Fibroblast of skin of abdomen (primary cell): ENCODE measurements around the gene TOP3B.

ENCODE experiments used
- DNase-seq: peaks from one replicate; pipeline ENCODE4 v3.0.0-alpha.2; 2013

Gene TOP3B

GRCh38 chr22:21943571-21944448 is 38.8 kb downstream of the TOP3B start:
- DNase-seq = no peak

- DNase-seq = peak; percentile 84
Observed at GRCh38 chr22:21942407-21943343, 39.9 kb downstream of the TOP3B start.

- no peak for DNase-seq
Observed at GRCh38 chr22:21941921-21942320, 40.7 kb downstream of the TOP3B start.

- no peak for DNase-seq
Observed at GRCh38 chr22:21940521-21940920, 42.1 kb downstream of the TOP3B start.

- DNase-seq = peak; percentile 42
Observed at GRCh38 chr22:21939935-21940334, 42.7 kb downstream of the TOP3B start.

- DNase-seq = no peak
Observed at GRCh38 chr22:21939461-21939913, 43.1 kb downstream of the TOP3B start.

- DNase-seq = no peak
Observed at GRCh38 chr22:21938906-21939305, 43.7 kb downstream of the TOP3B start.

- peak; percentile 90 for DNase-seq
Observed at GRCh38 chr22:21938071-21938822, 44.3 kb downstream of the TOP3B start.

GRCh38 chr22:21937821-21938070 is 44.8 kb downstream of the TOP3B start:
- DNase-seq = no peak

- no peak for DNase-seq
Observed at GRCh38 chr22:21937041-21937820, 45.4 kb downstream of the TOP3B start.

- DNase-seq = no peak
Observed at GRCh38 chr22:21936151-21936775, 46.3 kb downstream of the TOP3B start.

- DNase-seq = no peak
Observed at GRCh38 chr22:21933910-21934309, 48.7 kb downstream of the TOP3B start.

GRCh38 chr22:21933413-21933812 is 49.2 kb downstream of the TOP3B start:
- DNase-seq = no peak

GRCh38 chr22:21932347-21932746 is 50.2 kb downstream of the TOP3B start:
- no peak for DNase-seq

GRCh38 chr22:21931056-21931455 is 51.5 kb downstream of the TOP3B start:
- no peak for DNase-seq

GRCh38 chr22:21929253-21929652 is 53.3 kb downstream of the TOP3B start:
- no peak for DNase-seq

GRCh38 chr22:21928048-21928447 is 54.5 kb downstream of the TOP3B start:
- DNase-seq = no peak

GRCh38 chr22:21927174-21927823 is 55.3 kb downstream of the TOP3B start:
- DNase-seq = no peak

- no peak for DNase-seq
Observed at GRCh38 chr22:21926728-21927127, 55.9 kb downstream of the TOP3B start.

GRCh38 chr22:21923163-21923561 is 59.4 kb downstream of the TOP3B start:
- DNase-seq = no peak
